Adipose tissue (tissue), 3 donors: ENCODE measurements around the gene ACBD4. TPM values are rescaled to one million over a fixed set of nuclear protein-coding genes. Genes with fewer than 3 reads are reported as not detected.

Experiments used
- H3K27ac ChIP-seq: one replicate; pipeline ENCODE4 v1.5.1; 2013; ENCODE audit warnings: low read depth, low read length
- WGBS, 3 donors: extraction: QIAGEN DNeasy Blood & Tissue Kit; methylation state at CpG; one replicate each; pipeline ENCODE4 v1.1.7; 2013; 5-methylcytosine and 5-hydroxymethylcytosine counted together
- polyA plus RNA-seq, 3 donors: library from polyadenylated mRNA; stranded (reverse); fragments of 200-250 nt; gene quantifications; one replicate each; pipeline ENCODE4 v1.2.3, GENCODE V29; 2013
- donor health status: healthy with polysubstance abuse.
- donor health status: Bipolar disorder and iron deficiency.
- donor health status: healthy.

Gene ACBD4
- polyA plus RNA-seq, 3 donors: 11.2 to 17.4 (median 15.6) TPM

DNA sequence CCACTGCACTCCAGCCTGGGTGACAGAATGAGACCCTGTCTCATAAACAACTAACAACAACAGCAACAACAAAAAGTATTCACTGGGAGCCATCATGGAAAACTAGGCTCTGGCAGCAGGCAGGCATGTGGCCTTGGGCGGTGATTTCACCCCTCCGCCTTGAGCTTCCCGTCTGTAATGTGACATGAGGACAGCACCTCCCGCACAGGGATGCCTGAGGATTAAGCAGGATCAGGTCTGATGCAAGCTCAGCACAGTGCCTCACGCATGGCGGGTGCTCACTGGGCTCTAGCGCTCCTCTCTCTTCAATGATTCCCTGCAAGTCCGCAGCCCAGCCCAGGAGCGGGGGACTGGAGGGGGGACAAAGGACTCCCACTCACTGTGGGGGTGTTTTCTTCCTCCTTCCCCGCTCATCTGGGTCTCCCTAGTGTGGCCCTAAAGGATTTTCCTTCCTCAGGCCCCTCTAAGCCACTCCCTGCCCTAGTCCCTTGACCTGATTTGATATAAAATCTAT is 6.0 kb upstream of the ACBD4 start:
- WGBS, 3 donors: 73 to 76% (median 74%) methylated on average over 10 of the region's 10 CpGs
- H3K27ac ChIP-seq: no peak overlapping the region

DNA sequence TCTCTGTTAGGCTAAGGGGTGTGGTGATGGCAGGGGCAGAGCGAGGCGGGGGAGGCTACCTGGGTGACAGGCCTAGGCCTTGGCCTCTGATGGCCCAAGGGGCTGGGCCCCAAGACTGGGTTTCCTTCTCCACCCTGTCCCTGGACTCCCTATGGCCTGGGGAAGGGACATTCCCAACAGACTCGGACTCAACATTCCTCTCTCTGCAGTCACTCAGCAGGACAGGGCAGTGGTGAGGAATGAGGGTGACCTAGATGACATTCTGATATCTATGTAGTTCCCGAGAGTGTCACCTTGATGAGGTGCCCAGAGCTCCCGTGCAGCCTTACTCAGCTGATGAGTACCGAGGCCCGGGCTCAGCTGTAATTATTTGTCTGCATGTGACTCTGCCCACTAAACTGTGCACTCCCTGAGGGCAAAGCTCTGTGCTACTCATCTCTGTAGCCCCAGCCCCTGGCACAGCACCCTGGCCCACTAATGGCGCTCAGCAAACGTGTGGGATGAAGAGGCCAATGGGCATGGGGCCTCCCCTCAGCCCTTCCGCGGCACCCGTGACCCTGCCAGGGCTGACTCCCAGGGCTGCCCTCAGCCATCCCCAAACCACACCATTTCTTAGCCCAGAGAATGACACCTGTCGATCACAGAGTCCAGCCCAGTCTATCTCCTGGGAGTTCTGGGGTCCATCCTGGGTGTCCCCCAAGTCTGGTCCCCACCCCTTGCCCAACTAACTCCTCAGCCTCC is 5.4 kb upstream of the ACBD4 start:
- no peak overlapping the region for H3K27ac ChIP-seq
- WGBS, 3 donors: 67 to 85% (median 70%) methylated on average over 13 of the region's 13 CpGs

DNA sequence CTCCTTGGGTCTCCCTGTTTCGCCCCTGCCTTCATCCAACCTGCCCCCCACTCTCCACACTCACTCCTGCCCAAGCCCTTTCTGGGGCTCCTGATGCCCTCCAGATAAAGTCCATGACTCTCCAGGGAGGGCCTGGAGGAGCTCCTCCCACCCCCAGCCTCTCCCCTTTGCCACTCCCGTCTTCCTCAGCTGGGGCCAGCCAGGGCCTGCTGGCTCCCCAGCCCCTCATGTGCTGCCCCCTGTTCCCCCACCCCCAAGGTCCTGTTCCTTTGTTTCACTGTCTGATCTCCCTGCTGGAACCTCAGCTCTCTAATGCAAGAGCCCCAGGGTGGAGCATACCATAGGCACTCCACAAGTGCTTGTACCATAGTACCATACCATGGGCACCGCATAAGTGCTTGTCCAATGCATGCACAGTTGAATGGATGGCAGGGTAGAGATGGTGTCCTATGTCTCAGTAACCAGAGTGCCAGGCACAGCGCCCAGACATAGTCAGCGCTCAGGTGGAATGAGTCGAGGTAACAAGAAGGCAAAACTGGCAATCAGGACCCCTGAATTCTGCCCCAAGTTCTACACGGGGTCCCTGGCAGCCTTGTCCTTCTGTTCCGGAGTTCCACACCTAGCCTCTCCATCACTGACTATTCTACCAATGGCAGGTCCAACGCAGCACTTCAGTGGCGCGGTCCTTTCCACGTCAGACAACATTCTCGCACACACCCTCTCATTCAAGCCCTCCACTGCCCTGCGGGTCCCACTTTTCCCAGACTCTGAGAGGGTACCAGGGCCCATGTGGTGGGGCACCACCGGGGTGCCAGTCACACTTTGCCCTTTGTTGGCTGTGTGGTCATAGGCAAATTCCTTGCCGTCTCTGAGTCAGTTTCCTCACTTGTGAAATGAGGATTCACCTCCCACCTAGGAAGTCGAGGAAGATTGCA is 4.5 kb upstream of the ACBD4 start:
- no peak overlapping the region for H3K27ac ChIP-seq
- 82 to 85% (median 83%) methylated on average over 17 of the region's 17 CpGs for WGBS, 3 donors

DNA sequence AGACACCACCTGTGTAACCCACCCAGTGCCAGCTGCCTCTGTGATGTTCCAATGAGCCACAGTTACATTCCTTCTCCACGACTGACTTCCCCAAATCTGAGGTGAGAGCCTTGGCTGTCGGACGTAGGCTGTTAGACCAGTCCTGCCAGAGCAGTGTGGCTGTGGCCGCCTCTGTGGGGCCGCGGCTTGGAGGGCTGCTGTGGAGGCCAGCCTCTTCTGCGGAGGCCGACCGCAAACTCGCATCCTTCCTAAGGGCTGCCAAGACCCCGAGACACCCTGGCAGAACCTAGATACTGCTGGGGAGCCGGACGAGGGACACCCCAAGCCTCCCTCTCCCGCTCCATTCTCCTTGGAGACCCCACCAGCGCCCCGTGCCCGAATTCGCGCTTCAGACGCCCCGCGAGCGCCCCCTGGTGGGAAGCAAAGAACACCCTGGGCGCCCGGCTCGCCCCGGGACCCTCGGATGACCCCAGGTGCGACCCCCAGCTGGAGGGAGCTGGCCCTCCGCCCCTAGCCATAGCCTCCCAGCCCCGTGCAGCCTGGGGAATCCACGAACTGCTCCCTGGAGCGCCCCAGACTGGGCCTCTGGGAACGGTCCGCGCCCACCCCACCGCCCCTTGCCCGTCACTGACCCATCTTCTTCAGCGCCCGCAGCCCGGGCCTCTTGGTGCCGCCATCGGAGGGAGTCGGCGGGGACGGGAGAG is 3.7 kb upstream of the ACBD4 start:
- no peak overlapping the region for H3K27ac ChIP-seq
- WGBS, 3 donors: 8% methylated on average over 42 to 46 of the region's 46 CpGs

DNA sequence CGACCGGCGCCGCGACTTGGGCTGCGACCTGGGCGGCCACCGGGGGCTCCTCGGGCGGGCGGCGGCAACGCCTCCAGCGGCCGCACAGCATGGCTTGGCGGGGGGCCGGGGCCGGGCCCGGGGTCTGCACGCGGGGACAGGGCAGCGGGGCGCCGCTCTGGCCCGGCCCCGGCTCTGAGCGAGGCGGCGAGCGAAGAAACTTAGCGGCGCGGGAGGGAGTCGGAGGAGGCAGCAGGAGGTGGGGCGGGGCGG is 3.2 kb upstream of the ACBD4 start, which contains the start of gene PLCD3:
PLCD3 (minus strand) TSS at position 196 of the 252 bp plus-strand sequence; CDS start at position 91, 105 bp downstream.
- 0 to 1% (median 1%) methylated on average over 8 to 36 of the region's 36 CpGs for WGBS, 3 donors
- H3K27ac ChIP-seq: no peak within 1 kb of the TSS

DNA sequence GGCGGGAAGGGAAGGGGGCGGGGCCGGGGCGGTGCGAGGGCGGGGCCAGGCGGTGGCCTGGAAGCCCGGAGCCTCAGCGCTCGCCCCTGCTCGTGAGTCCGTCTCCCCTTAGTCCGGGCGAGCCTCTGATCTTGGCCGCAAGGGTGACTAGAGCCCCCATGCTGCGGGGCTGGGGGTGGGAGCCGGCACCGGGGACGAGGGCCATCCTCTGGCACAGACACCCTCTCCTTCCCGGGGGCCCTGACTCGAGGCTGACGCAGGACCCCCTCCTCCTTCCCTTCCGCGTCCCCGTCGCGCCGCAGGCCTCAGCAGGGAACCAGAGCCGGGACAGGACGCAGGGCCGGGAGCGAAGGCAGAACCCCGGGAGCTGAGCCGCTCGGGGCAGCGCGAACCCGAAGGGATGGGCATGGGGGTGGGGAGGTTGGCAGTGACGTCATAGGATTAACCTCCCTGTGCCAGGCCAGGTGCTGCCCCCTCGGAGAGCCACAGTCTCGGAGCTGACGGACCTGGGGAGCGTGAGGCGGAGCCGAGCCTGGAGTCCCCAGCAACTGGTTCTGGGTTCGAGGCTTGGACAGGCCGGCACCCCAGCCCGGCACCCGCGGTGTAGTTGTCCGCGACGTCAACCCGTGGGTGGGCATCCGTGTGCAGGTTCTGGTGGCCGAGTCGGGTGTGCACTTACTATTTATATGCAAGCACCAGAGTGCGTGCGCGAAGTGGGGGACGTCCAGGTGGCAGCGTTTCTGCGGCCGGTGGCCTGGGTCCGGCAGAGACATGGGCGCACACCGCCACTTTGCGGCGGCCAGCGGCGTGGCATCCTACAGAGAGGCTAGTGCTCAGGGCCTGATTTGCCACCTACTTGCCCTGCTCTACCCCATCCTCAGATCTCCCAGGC is 2.7 kb upstream of the ACBD4 start:
- no peak overlapping the region for H3K27ac ChIP-seq
- 0 to 2% (median 1%) methylated on average over 46 to 71 of the region's 71 CpGs for WGBS, 3 donors

- H3K27ac ChIP-seq: no peak overlapping the region
- 44 to 54% (median 50%) methylated on average over 21 of the region's 21 CpGs for WGBS, 3 donors
These were observed 698 bp downstream of the ACBD4 start for GRCh38 chr17:45135978-45136791.

DNA sequence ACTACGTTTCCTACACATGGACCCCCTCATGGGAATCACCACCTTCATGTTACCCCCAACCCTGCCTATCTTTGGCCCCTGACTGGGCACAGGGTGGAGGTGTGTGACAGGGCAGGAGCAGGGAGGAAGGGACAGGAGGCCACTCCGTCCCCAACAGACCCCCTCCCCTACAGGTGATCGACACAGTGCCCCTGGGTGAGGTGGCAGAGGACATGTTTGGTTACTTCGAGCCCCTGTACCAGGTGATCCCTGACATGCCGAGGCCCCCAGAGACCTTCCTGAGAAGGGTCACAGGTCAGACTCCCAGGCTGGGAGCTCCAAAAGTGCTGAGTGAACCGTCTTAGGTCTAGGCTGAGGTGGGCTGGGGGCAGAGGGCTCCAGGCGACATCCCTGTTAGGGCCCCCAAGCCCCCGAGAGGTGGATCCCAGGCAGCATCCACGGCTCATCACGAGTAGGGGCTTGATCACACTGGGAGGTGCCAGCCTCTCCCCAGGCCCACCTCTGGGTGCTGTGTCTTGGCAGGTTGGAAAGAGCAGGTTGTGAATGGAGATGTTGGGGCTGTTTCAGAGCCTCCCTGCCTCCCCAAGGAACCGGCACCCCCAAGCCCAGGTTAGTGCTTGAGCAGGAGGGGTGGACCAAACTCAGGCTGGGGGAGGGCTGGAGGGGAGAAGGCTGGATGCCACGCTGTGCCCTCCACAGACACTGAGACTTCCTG is 1.5 kb downstream of the ACBD4 start:
- no peak overlapping the region for H3K27ac ChIP-seq
- 84 to 90% (median 84%) methylated on average over 12 of the region's 12 CpGs for WGBS, 3 donors

DNA sequence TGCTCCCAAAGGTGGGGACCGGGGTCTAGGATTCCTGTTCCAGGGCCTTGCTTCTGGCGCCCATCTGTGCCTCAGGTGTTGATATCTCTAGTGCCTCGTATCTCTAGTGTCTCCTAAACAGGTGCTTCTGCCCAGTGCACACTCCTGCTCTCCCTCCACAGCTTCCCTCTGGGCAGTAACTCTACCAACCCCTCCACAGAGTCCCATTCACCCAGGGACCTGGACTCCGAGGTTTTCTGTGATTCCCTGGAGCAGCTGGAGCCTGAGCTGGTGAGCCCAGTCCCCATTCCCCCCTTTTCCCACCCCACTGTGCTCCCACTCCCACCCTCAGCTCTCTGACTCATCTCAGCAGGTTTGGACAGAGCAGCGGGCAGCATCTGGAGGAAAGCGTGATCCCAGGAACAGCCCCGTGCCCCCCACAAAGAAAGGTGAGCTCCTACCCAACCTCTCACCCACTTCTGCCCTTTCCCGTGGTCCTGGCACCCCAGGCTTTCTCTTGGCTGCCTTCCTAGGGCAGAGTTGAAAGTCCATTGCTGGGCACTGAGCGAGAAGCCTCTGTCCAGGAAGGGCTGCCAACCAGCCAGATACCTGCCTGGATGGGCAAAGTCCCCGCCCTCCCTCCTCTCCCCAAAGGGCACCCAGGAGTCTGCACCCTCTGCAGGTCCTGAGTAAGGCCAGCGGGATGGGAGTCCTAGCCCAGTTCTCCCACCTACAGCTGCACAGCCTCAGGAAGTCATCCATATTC is 2.2 kb downstream of the ACBD4 start:
- no peak overlapping the region for H3K27ac ChIP-seq
- 69 to 88% (median 87%) methylated on average over 11 of the region's 11 CpGs for WGBS, 3 donors

DNA sequence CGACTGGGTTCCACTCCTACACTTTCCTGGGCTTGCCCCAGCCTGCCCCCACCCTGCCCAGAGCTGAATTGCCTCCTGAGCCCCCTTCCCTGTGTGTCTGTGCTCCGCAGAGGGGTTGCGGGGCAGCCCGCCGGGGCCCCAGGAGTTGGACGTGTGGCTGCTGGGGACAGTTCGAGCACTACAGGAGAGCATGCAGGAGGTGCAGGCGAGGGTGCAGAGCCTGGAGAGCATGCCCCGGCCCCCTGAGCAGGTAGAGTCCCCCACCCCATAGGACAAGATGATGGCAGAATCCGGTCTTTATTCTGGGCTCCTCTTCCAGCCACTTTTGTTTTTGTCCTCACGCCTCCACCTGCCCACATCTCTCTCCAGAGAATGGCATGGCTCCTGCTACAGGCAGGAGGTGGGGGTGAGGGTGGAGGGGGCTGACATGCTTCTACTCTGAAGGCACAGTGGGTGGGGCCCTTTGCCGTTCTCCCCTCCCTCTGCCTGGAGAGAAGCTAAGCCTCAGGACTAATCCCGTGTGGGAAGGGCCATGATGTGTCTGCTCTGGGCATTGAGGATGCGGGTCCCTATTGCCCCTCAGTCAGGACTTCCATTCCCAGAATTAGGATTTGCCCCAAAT is 3.5 kb downstream of the ACBD4 start:
- no peak overlapping the region for H3K27ac ChIP-seq
- 89 to 92% (median 90%) methylated on average over 12 to 14 of the region's 14 CpGs for WGBS, 3 donors

DNA sequence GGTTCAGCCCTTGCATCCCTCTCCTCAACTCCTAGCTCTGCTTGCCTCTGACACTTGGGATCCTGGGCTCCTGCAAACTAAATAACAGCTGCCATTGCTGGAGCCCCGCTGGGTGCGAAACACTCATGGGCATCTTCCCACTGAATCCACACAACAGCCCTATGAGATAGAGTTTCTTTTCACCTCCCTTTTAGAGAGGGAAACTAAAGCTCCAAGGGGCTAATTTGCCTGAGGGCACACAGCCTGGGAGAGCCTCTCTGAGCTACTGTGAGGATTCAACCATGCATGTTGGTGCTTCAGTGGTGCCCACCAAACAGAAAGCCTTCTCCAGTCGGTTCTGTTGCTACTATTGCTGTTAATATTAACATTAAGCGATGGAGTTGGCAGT is 4.0 kb downstream of the ACBD4 start:
- 83 to 88% (median 87%) methylated on average over 4 of the region's 4 CpGs for WGBS, 3 donors
- no peak overlapping the region for H3K27ac ChIP-seq

GRCh38 chr17:45143094-45143670 is 7.7 kb downstream of the ACBD4 start:
- WGBS, 3 donors: 63 to 83% (median 70%) methylated on average over 13 of the region's 13 CpGs
- no peak overlapping the region for H3K27ac ChIP-seq

- peak overlapping the region; percentile 86 for H3K27ac ChIP-seq
- WGBS, 3 donors: 2 to 28% (median 9%) methylated on average over 21 of the region's 21 CpGs
These were observed 8.3 kb downstream of the ACBD4 start for GRCh38 chr17:45143767-45144198.

DNA sequence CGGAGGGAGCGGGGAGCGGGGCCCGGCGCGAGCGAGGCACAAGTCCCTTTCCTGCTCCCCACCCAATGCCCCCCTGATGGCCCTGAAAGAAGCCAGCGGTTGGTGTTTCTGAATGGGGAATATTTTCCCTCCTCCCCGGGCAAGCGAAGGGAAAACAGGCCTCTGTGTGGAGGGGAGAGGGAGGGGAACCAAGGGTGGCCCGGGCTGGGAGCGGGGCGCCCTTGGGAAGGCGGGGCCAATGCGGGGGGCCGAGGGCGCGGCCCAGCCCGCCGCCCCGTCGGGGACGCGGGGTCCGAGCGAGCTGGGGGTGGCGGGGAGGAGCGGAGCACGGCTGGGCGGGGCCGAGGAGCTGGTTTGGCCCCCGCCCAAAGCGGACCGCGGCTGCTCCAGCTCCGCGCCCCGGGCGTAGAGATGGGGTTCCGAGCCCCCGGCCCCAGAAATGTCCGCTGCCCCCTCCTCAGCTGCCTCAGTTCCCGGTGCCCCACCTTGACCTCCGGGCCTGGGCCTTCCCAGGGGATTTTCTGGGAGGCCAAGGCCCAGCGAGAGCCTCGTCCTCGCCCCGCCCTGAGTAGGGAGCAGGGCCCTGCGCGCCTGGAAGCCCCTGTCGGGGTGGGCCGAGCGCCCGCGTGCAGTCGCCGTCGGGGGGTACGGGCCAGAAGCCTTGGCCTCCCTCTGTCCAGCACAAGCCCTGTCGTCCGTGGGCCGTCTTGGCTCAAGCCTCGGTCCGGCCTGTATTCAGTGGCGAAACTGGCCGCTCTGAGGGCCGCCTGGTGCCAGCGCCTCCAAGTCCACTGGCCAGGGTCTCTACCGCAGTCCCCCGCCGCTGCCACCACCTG is 8.9 kb downstream of the ACBD4 start:
- H3K27ac ChIP-seq: peak overlapping the region; percentile 86
- 10 to 19% (median 15%) methylated on average over 54 to 71 of the region's 71 CpGs for WGBS, 3 donors
